ENCODE measurements around the gene MATN3. TPM values are rescaled to one million over a fixed set of nuclear protein-coding genes. Genes with fewer than 3 reads are reported as not detected.

The MATN3 gene
- total RNA-seq, 1 experiment from 2014 or later = 13.5 TPM

DNA sequence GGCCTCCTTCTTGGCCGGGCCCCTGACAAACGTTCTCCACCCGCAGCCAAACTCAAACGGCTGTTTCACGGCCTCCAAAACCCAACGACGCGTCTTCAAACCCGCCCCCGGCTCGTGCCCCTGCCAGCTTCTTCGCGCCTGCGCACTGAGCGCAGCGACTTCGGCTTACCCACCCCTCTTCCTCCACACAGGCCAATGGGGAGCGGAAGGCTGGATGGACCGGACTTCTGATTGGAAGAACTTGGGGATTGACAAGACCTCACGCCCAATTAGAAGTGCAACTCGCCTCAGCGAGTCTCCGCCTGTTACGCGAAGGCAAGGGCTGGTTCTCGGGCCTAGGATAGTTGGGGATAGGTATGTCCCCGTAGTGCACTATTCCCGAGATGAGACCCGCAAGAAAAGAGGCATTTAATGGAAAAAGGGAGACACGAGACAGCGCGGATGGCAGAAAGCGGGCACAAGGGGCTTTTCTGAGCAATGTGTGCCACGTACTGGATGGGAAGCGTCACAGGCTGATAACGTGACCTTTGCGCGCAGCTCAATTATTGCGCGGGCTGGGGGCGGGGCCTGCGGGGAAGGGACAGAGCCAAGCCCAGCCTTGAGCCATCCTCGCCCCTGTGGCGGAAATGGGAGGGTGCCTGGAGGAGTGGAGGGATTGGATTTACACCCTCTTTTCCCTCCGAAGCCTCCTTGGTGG is 39.2 kb upstream of the MATN3 start, which contains the start of gene LAPTM4A:
Gene LAPTM4A (minus strand): TSS at position 97 of the 697 bp plus-strand sequence. CDS start 108 bp downstream, outside the sequence.
- H3K79me2 ChIP-seq (ENCODE audit: insufficient read depth, low read length) = peaks cover 24% of the 10 kb centered on the region; the same call in 1 of the 2 replicates

More for the DNA sequence above, 39.2 kb upstream of the MATN3 start, which contains the start of gene LAPTM4A:
- H3K23me2 ChIP-seq (ENCODE audit: insufficient read length, low read depth, low read length, poor library complexity, severe bottlenecking) = peaks cover 8% of the 10 kb centered on the region
- H3K56ac ChIP-seq (ENCODE audit: insufficient read length, low read depth, low read length) = peak within 1 kb of the TSS; percentile 71
- H3K14ac ChIP-seq (ENCODE audit: insufficient read depth, low read length) = peak within 1 kb of the TSS; percentile 94
- no peak within 1 kb of the TSS for H2BK120ac ChIP-seq (ENCODE audit: low read depth, low read length, poor library complexity, severe bottlenecking)
- no CpG with 5 or more reads among the region's 45 CpGs for WGBS (ENCODE audit: extremely low coverage, insufficient read length, low lambda C conversion rate)
- H3K23ac ChIP-seq (ENCODE audit: insufficient read length, low read depth, low read length) = no peak within 1 kb of the TSS
- H2AFZ ChIP-seq (ENCODE audit: low read length) = peak within 1 kb of the TSS; percentile 67
- peak within 1 kb of the TSS; percentile 96 for H3K18ac ChIP-seq (ENCODE audit: insufficient read length, low read depth, low read length)
- H2BK15ac ChIP-seq (ENCODE audit: low read depth, low read length) = no peak within 1 kb of the TSS
- no peaks in the 10 kb centered on the region for H4K20me1 ChIP-seq (ENCODE audit: control insufficient read depth, insufficient read depth, insufficient read length)
- H4K91ac ChIP-seq (ENCODE audit: insufficient read length, low read depth, low read length) = no peak within 1 kb of the TSS
- H3K27ac ChIP-seq (ENCODE audit: insufficient read length, low read depth, low read length) = peak within 1 kb of the TSS; percentile 82
- H3T11ph ChIP-seq (ENCODE audit: low read length) = peak within 1 kb of the TSS; percentile 85
- peak within 1 kb of the TSS; percentile 66 for H4K5ac ChIP-seq (ENCODE audit: insufficient read length, low read depth, low read length)
- no peaks in the 10 kb centered on the region for H3K27me3 ChIP-seq (ENCODE audit: insufficient read depth, low read length)
- H3K4me3 Mint-ChIP-seq = no peak within 1 kb of the TSS
- peak within 1 kb of the TSS; percentile 93 for H3K4me2 ChIP-seq (ENCODE audit: insufficient read depth, insufficient read length, low read length)
- no peaks in the 10 kb centered on the region for H3K9me3 ChIP-seq (ENCODE audit: control insufficient read depth, low read depth, low read length)
- TF ChIP-seq, protein P1, sequence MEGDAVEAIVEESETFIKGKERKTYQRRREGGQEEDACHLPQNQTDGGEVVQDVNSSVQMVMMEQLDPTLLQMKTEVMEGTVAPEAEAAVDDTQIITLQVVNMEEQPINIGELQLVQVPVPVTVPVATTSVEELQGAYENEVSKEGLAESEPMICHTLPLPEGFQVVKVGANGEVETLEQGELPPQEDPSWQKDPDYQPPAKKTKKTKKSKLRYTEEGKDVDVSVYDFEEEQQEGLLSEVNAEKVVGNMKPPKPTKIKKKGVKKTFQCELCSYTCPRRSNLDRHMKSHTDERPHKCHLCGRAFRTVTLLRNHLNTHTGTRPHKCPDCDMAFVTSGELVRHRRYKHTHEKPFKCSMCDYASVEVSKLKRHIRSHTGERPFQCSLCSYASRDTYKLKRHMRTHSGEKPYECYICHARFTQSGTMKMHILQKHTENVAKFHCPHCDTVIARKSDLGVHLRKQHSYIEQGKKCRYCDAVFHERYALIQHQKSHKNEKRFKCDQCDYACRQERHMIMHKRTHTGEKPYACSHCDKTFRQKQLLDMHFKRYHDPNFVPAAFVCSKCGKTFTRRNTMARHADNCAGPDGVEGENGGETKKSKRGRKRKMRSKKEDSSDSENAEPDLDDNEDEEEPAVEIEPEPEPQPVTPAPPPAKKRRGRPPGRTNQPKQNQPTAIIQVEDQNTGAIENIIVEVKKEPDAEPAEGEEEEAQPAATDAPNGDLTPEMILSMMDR (conservative IDR thresholded peaks at IDR 0.05) = no peak; the same call in 2 of the 3 replicates
- no peak within 1 kb of the TSS for H4K8ac ChIP-seq (replicated peaks; ENCODE audit: insufficient read length, low read depth, low read length)
- H3K4ac ChIP-seq (ENCODE audit: low read depth, low read length) = no peak within 1 kb of the TSS
- peak within 1 kb of the TSS; percentile 76 for H2BK5ac ChIP-seq (ENCODE audit: insufficient read length, low read length)
- H2BK20ac ChIP-seq (ENCODE audit: low read depth, low read length, poor library complexity, severe bottlenecking) = no peak within 1 kb of the TSS
- no peak within 1 kb of the TSS; a peak in 2 of 7 replicates for H3K27ac Mint-ChIP-seq
- H3K9me3 Mint-ChIP-seq = no peaks in the 10 kb centered on the region
- peak within 1 kb of the TSS; percentile 97 for H3K9ac ChIP-seq (ENCODE audit: extremely low read depth, insufficient read length, low read length)
- peak; percentile 99 for DNase-seq
- no peaks in the 10 kb centered on the region; the same call in none of the 2 replicates for H3K4me1 ChIP-seq (ENCODE audit: insufficient read depth, low read length)
- no peak within 1 kb of the TSS for H2BK12ac ChIP-seq (ENCODE audit: insufficient read length, low read depth, low read length)
- peaks cover 20 to 28% of the 10 kb centered on the region in 2 experiments for H3K4me1 Mint-ChIP-seq
- peaks cover 0 to 7% (median 5%) of the 10 kb centered on the region in 3 experiments; a peak in 3 of 7 replicates for H3K36me3 Mint-ChIP-seq (ENCODE audit: insufficient read depth in 1 of 3, low read depth in 3 of 3)
- no peaks in the 10 kb centered on the region for H3K79me1 ChIP-seq (ENCODE audit: insufficient read depth, low read depth, low read length, poor library complexity, severe bottlenecking)
- no peak within 1 kb of the TSS for H2AK5ac ChIP-seq (ENCODE audit: insufficient read length, low read length)
- peaks cover 6% of the 10 kb centered on the region for H3K27me3 Mint-ChIP-seq (ENCODE audit: low read depth)

Data from H9 (cell line).